SJSA1 (cell line): ENCODE measurements around the gene PDGFC. TPM values are rescaled to one million over a fixed set of nuclear protein-coding genes. Genes with fewer than 3 reads are reported as not detected.
A peak's percentile ranks its signal among the peaks of the same experiment; 100 is the strongest.

Source experiments
- DNase-seq, 2 experiments: peaks; one replicate each; pipeline ENCODE4 v3.0.0-alpha.2; 2015 to 2020; ENCODE audit warnings: low spot score in 2 of 2, low read depth in 1 of 2
- H3K27ac ChIP-seq: fragments of 250-450 bp; sonication (Bioruptor Pico); 2 replicates; pipeline ENCODE4 v1.5.1; 2020; ENCODE audit warnings: mild to moderate bottlenecking, moderate library complexity
- H3K27me3 ChIP-seq: fragments of 250-450 bp; sonication (Bioruptor Pico); replicated peaks from 2 replicates; pipeline ENCODE4 v1.5.1; 2020; ENCODE audit warnings: mild to moderate bottlenecking, moderate library complexity
- H3K36me3 ChIP-seq: fragments of 250-450 bp; sonication (Bioruptor Pico); 2 replicates; pipeline ENCODE4 v1.5.1; 2020; ENCODE audit warnings: mild to moderate bottlenecking
- H3K4me1 ChIP-seq: fragments of 250-450 bp; sonication (Bioruptor Pico); replicated peaks from 2 replicates; pipeline ENCODE4 v1.6.1; 2021; ENCODE audit warnings: mild to moderate bottlenecking
- H3K4me3 ChIP-seq: fragments of 250-450 bp; sonication (Bioruptor Pico); 2 replicates; pipeline ENCODE4 v1.5.1; 2020; ENCODE audit warnings: mild to moderate bottlenecking
- H3K9me3 ChIP-seq: fragments of 250-450 bp; sonication (Bioruptor Pico); replicated peaks from 2 replicates; pipeline ENCODE4 v1.5.1; 2020; ENCODE audit warnings: mild to moderate bottlenecking
- total RNA-seq: library from RNA; depleted of rRNA; stranded (reverse); fragments of >200 nt; shearing (Covaris generic); gene quantifications from 2 replicates; pipeline ENCODE4 v1.2.3, GENCODE V29; 2014; rRNA removed

The PDGFC gene
- total RNA-seq, result 63.0 and 73.1 TPM in 2 replicates

GRCh38 chr4:156971676-156972378 is at the start of gene PDGFC:
Gene PDGFC (minus strand): TSS chr4:156971799. CDS start chr4:156970903, 896 bp downstream.
- peak within 1 kb of the TSS; percentile 70 for H3K4me3 ChIP-seq
- DNase-seq, result peak; percentile 78 to 85
- no peaks in the 10 kb centered on the region for H3K27me3 ChIP-seq
- peaks cover 61% of the 10 kb centered on the region for H3K4me1 ChIP-seq
- H3K27ac ChIP-seq, result peak within 1 kb of the TSS; percentile 81
- no peaks in the 10 kb centered on the region for H3K9me3 ChIP-seq
- peaks cover 4% of the 10 kb centered on the region; the same call in 1 of the 2 replicates for H3K36me3 ChIP-seq

GRCh38 chr4:157020882-157021281 is 49.3 kb upstream of the PDGFC start:
- Histone ChIP-seq H3K4me1 (peaks cover 2% of the 10 kb centered on the region), H3K9me3 (no peaks in the 10 kb centered on the region), H3K4me3 (no peak overlapping the region), H3K36me3 (no peaks in the 10 kb centered on the region), H3K27me3 (no peaks in the 10 kb centered on the region; the same call in 1 of the 2 replicates), H3K27ac (no peak overlapping the region)
- no peak for DNase-seq

GRCh38 chr4:157018920-157019490 is 47.4 kb upstream of the PDGFC start:
- H3K4me1 ChIP-seq, result peaks cover 18% of the 10 kb centered on the region
- H3K27ac ChIP-seq, result no peak overlapping the region
- no peaks in the 10 kb centered on the region for H3K36me3 ChIP-seq
- no peaks in the 10 kb centered on the region; the same call in 1 of the 2 replicates for H3K27me3 ChIP-seq
- H3K9me3 ChIP-seq, result no peaks in the 10 kb centered on the region
- DNase-seq, result no peak
- no peak overlapping the region for H3K4me3 ChIP-seq

- H3K27ac ChIP-seq, result peak overlapping the region; percentile 20; the same call in 1 of the 2 replicates
Measured at GRCh38 chr4:157014621-157015591, 43.3 kb upstream of the PDGFC start.

GRCh38 chr4:157013656-157014055 is 42.1 kb upstream of the PDGFC start:
- DNase-seq, result no peak
- H3K9me3 ChIP-seq, result no peaks in the 10 kb centered on the region
- H3K27me3 ChIP-seq, result no peaks in the 10 kb centered on the region; the same call in 1 of the 2 replicates
- no peak overlapping the region; the same call in 1 of the 2 replicates for H3K27ac ChIP-seq
- no peak overlapping the region for H3K4me3 ChIP-seq
- peaks cover 34% of the 10 kb centered on the region for H3K4me1 ChIP-seq
- H3K36me3 ChIP-seq, result no peaks in the 10 kb centered on the region

More at GRCh38 chr4:157014621-157015591, 43.3 kb upstream of the PDGFC start:
- no peaks in the 10 kb centered on the region for H3K9me3 ChIP-seq
- H3K27me3 ChIP-seq, result no peaks in the 10 kb centered on the region; the same call in 1 of the 2 replicates
- peak; percentile 57 to 74 for DNase-seq
- no peaks in the 10 kb centered on the region for H3K36me3 ChIP-seq
- H3K4me3 ChIP-seq, result no peak overlapping the region
- peaks cover 34% of the 10 kb centered on the region for H3K4me1 ChIP-seq

- peak in 1 of 2 experiments; percentile 30 for DNase-seq
Measured at GRCh38 chr4:157012781-157013180, 41.2 kb upstream of the PDGFC start.

GRCh38 chr4:157012296-157012695 is 40.7 kb upstream of the PDGFC start:
- Histone ChIP-seq H3K27ac (peak overlapping the region; percentile 18; the same call in 1 of the 2 replicates), H3K9me3 (no peaks in the 10 kb centered on the region), H3K27me3 (no peaks in the 10 kb centered on the region; the same call in 1 of the 2 replicates), H3K4me1 (peaks cover 34% of the 10 kb centered on the region), H3K4me3 (no peak overlapping the region), H3K36me3 (no peaks in the 10 kb centered on the region)
- DNase-seq, result no peak

More at GRCh38 chr4:157012781-157013180, 41.2 kb upstream of the PDGFC start:
- H3K27me3 ChIP-seq, result no peaks in the 10 kb centered on the region; the same call in 1 of the 2 replicates
- H3K4me3 ChIP-seq, result no peak overlapping the region
- H3K4me1 ChIP-seq, result peaks cover 34% of the 10 kb centered on the region
- H3K27ac ChIP-seq, result peak overlapping the region; percentile 36
- H3K36me3 ChIP-seq, result no peaks in the 10 kb centered on the region
- H3K9me3 ChIP-seq, result no peaks in the 10 kb centered on the region

- Histone ChIP-seq H3K9me3 (no peaks in the 10 kb centered on the region), H3K4me1 (peaks cover 29% of the 10 kb centered on the region), H3K36me3 (no peaks in the 10 kb centered on the region), H3K27ac (no peak overlapping the region), H3K4me3 (no peak overlapping the region), H3K27me3 (no peaks in the 10 kb centered on the region)
- no peak for DNase-seq
Measured at GRCh38 chr4:157010630-157011029, 39.0 kb upstream of the PDGFC start.

GRCh38 chr4:157005831-157006230 is 34.2 kb upstream of the PDGFC start:
- no peak for DNase-seq
- H3K4me3 ChIP-seq, result no peak overlapping the region
- no peaks in the 10 kb centered on the region; the same call in 1 of the 2 replicates for H3K36me3 ChIP-seq
- peaks cover 14% of the 10 kb centered on the region for H3K4me1 ChIP-seq
- H3K27ac ChIP-seq, result no peak overlapping the region
- H3K27me3 ChIP-seq, result no peaks in the 10 kb centered on the region
- H3K9me3 ChIP-seq, result no peaks in the 10 kb centered on the region

GRCh38 chr4:157005193-157005592 is 33.6 kb upstream of the PDGFC start:
- no peaks in the 10 kb centered on the region for H3K9me3 ChIP-seq
- DNase-seq, result no peak
- no peaks in the 10 kb centered on the region for H3K27me3 ChIP-seq
- peaks cover 16% of the 10 kb centered on the region for H3K4me1 ChIP-seq
- no peak overlapping the region for H3K27ac ChIP-seq
- H3K36me3 ChIP-seq, result no peaks in the 10 kb centered on the region; the same call in 1 of the 2 replicates
- H3K4me3 ChIP-seq, result no peak overlapping the region

GRCh38 chr4:157004279-157005161 is 32.9 kb upstream of the PDGFC start:
- DNase-seq, result no peak
- H3K4me1 ChIP-seq, result peaks cover 23% of the 10 kb centered on the region
- H3K36me3 ChIP-seq, result no peaks in the 10 kb centered on the region; the same call in 1 of the 2 replicates
- H3K9me3 ChIP-seq, result no peaks in the 10 kb centered on the region
- no peaks in the 10 kb centered on the region for H3K27me3 ChIP-seq
- H3K27ac ChIP-seq, result peak overlapping the region; percentile 71
- H3K4me3 ChIP-seq, result no peak overlapping the region

- H3K4me3 ChIP-seq, result no peak overlapping the region
- no peaks in the 10 kb centered on the region for H3K27me3 ChIP-seq
- peak overlapping the region; percentile 94 for H3K27ac ChIP-seq
- no peaks in the 10 kb centered on the region; the same call in 1 of the 2 replicates for H3K9me3 ChIP-seq
- H3K36me3 ChIP-seq, result no peaks in the 10 kb centered on the region; the same call in 1 of the 2 replicates
- peaks cover 37% of the 10 kb centered on the region for H3K4me1 ChIP-seq
- DNase-seq, result peak; percentile 93 to 99
Measured at GRCh38 chr4:156999175-156999517, 27.5 kb upstream of the PDGFC start.
